Measurements from ENCODE around the gene THAP11.

DNA sequence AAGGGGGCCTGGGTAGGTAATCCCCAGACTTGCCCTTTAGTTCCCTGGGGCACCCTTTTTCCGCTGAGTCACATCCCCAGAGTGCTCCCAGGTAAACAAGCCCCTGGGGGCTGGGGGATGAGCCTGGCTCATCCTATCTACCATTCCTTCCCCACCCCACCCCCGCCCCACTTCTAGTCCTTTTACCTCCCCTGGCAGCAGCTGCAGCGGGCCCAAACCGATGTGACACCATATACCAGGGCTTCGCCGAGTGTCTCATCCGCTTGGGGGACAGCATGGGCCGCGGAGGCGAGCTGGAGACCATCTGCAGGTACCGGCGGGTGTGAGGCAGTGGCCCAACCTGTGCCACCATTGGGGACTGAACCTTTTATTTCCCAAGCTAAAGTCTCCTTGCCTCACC, 43.4 kb downstream of the THAP11 start:
- TF ChIP-seq, protein P1, sequence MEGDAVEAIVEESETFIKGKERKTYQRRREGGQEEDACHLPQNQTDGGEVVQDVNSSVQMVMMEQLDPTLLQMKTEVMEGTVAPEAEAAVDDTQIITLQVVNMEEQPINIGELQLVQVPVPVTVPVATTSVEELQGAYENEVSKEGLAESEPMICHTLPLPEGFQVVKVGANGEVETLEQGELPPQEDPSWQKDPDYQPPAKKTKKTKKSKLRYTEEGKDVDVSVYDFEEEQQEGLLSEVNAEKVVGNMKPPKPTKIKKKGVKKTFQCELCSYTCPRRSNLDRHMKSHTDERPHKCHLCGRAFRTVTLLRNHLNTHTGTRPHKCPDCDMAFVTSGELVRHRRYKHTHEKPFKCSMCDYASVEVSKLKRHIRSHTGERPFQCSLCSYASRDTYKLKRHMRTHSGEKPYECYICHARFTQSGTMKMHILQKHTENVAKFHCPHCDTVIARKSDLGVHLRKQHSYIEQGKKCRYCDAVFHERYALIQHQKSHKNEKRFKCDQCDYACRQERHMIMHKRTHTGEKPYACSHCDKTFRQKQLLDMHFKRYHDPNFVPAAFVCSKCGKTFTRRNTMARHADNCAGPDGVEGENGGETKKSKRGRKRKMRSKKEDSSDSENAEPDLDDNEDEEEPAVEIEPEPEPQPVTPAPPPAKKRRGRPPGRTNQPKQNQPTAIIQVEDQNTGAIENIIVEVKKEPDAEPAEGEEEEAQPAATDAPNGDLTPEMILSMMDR (conservative IDR thresholded peaks at IDR 0.05; ENCODE audit: low read depth, low read length): no peak
- no peak for TF ChIP-seq EZH2 (IDR thresholded peaks at IDR 0.05; ENCODE audit: low read length, unreplicated experiment)

Measured in PC-3 (cell line).